Vagina (tissue), 2 donors: ENCODE results near the gene UCP3.

Source experiments
- CTCF ChIP-seq, 3 experiments: fragments of 450-650 bp in 2 of 3; fragments of 200-600 bp in 1 of 3; sonication (generic) in 1 of 3; IDR thresholded peaks; one replicate each; pipeline ENCODE4 v1.5.1; 2017 to 2019; ENCODE audit warnings: antibody characterized with exemption in 3 of 3, mild to moderate bottlenecking in 2 of 3, moderate library complexity in 2 of 3
- POLR2A ChIP-seq, 2 donors: fragments of 450-650 bp; IDR thresholded peaks; one replicate each; pipeline ENCODE4 v1.6.1; 2017; ENCODE audit warnings: antibody characterized with exemption in 2 of 2, mild to moderate bottlenecking in 2 of 2, moderate library complexity in 2 of 2
- POLR2AphosphoS5 ChIP-seq, 2 donors: sonication (generic); formaldehyde crosslinking; IDR thresholded peaks; one replicate each; pipeline ENCODE4 v1.9.0; 2017; ENCODE audit warnings: antibody characterized with exemption in 2 of 2, mild to moderate bottlenecking in 2 of 2, low read depth in 1 of 2; ENCODE audit not compliant: insufficient read depth in 1 of 2

- no peak for TF ChIP-seq POLR2AphosphoS5 (IDR thresholded peaks at IDR 0.05; ENCODE audit: insufficient read depth in 1 of 2, low read depth in 1 of 2)
- TF ChIP-seq CTCF (IDR thresholded peaks at IDR 0.05) = no peak
- no peak for TF ChIP-seq POLR2A (IDR thresholded peaks at IDR 0.05)
Measured at GRCh38 chr11:74037309-74037708, 28.4 kb upstream of the UCP3 start.
